ENCODE measurements around the gene MIPOL1.
"Not testable (repeated sequence)": the region's sequence is repeated elsewhere in the genome, so short reads cannot be mapped to it uniquely, and the experiment has no call there.

Gene MIPOL1

DNA sequence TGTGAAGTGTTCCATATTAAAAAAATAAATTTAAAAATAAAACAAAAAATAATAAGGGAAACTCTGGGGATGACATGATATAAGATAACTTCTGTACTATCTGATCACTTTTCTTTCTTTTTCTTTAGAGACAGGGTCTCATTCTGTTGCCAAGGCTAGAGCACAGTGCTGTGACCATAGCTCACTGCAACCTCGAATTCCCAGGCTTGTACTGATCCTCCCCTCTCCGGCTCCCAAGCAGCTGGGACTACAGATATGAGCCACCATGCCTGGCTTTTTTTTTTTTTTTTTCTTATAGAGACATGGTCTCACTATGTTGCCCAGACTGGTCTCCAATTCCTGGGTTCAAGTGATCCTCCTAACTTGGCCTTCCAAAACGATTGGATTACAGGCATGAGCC is 10.4 kb upstream of the MIPOL1 start:
- DNase-seq (ENCODE audit: low read depth): no peak

GRCh38 chr14:37187840-37188577 is 9.7 kb upstream of the MIPOL1 start:
- DNase-seq (ENCODE audit: low read depth): not testable (repeated sequence)

GRCh38 chr14:37189733-37190132 is 8.0 kb upstream of the MIPOL1 start:
- not testable (repeated sequence) for DNase-seq (ENCODE audit: low read depth)

DNA sequence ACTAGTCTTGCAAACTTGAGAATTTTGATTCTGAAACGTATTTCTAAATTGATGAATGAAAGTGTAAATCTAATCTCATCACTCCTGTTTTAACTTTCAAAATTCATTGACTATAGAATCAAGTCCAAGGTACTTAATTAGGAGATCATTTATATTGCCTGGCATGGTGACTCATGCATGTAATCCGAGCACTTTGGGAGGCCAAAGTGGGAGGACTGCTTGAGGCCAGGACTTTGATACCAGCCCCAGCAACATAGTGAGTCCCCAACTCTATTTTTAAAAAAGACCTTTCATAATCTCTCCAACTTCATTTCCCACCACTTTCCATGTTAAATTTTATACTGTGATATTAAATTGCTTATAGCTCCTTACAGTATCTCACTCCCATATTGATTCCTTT is 3.0 kb upstream of the MIPOL1 start:
- no peak for DNase-seq (ENCODE audit: low read depth)

GRCh38 chr14:37195327-37195726 is 2.4 kb upstream of the MIPOL1 start:
- no peak for DNase-seq (ENCODE audit: low read depth)

- no peak for DNase-seq (ENCODE audit: low read depth)
Measured at GRCh38 chr14:37196604-37197420, 925 bp upstream of the MIPOL1 start.

DNA sequence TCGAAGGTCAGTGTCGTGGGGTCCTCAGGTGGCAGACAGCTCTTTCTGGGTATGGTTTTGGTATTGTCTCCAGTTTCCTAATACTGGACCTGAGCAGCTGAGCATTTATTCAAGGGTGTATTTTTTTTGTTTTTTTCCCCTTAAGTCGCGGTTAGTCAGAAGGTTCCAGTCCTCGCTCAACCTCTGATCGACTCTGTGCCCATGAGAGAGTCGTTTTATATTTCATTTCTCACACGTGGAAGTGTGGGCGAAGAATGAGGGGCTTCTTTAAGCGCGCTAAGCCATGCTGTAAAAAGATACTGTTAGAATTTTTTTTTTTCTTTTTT is 499 bp downstream of the MIPOL1 start:
- no peak for DNase-seq (ENCODE audit: low read depth)

GRCh38 chr14:37198907-37199306 is 1.2 kb downstream of the MIPOL1 start:
- no peak for DNase-seq (ENCODE audit: low read depth)

GRCh38 chr14:37201724-37202123 is 4.0 kb downstream of the MIPOL1 start:
- no peak for DNase-seq (ENCODE audit: low read depth)

- no peak for DNase-seq (ENCODE audit: low read depth)
Measured at GRCh38 chr14:37202265-37202664, 4.5 kb downstream of the MIPOL1 start.

DNA sequence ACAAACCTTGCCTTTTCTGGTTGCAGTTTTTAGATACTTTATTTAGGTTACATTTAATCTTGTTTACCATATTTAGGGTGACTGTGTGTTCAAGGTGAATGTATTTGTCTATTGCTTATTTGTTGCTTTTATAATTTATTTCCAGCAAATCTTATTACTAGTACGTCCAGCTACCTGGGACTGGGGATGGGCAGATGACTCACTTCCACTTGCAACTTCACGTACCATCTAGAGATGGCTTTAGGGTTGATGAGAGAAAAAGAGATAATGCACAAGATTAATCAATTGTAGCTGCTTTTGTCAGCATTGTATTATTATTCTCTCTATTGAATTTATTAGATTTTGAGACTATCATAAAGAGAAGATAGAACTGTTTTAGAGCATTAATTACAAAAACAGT is 5.1 kb downstream of the MIPOL1 start:
- no peak for DNase-seq (ENCODE audit: low read depth)

DNA sequence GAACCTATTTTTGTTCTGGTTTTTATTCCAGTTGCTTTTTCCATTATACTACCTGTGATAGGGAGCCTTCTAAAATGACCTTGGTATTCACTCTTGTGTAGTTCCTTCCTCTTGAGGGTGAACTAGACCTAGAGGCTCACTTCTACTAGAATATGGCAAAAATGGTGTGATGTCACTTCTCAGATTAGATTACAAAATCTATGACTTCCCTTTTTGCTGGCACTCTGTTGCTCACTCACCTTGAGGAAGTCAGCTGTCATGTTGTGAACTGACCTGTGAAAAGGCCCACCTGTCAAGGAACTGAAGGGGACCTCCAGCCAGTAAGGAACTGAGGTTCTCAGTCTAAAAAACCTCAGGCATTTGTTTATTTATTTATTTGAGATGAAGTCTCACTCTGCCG is 5.7 kb downstream of the MIPOL1 start:
- no peak for DNase-seq (ENCODE audit: low read depth)

DNA sequence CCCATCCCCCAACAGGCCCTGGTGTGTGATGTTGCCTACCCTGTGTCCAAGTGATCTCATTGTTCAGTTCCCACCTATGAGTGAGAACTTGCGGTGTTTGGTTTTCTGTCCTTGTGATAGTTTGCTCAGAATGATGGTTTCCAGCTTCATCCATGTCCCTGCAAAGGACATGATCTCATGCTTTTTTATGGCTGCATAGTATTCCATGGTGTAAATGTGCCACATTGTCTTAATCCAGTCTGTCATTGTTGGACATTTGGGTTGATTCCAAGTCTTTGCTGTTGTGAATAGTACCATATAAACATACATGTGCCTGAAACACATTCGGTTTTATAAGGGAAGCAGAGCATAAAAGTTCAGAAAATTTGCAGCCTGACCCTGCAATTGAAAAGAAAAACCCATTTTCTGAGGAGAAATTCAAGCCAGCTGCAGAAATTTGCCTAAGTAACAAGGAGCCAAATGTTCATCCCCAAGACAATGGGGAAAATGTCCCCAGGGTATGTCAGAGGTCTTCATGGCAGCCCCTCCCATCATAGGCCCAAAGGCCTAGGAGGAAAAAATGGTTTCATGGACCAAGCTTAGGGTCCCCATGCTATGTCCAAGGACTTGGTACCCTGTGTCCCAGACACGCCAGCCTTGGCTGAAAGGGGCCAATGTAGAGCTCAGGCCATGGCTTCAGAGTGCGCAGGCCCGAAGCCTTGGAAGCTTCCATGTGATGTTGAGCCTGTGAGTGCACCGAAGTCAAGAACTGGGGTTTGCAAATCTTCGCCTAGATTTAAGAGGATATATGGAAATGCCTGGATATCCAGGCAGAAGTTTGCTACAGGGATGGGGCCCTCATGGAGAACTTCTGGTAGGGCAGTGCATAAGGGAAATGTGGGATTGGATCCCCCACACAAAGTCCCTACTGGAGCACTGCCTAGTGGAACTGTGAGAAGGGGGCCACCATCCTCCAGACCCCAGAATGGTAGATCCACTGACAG is 8.2 kb downstream of the MIPOL1 start:
- not testable (repeated sequence) for DNase-seq (ENCODE audit: low read depth)

DNA sequence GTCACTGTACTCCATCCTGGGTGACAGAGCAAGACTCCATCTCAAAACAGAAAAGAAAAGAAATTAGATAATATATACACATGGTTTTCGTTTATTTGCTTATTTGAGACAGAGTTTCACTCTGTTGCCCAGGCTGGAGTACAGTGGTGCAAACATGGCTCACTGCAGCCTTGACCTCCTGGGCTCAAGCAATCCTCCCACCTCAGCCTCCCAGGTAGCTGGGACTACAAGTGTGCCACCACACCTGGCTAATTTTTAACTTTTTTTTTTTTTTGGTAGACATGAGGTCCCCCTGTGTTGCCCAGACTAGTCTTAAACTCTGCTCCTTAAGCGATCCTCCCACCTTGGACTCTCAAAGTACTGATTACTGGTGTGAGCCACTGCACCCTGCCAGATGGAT is 11.9 kb downstream of the MIPOL1 start:
- DNase-seq (ENCODE audit: low read depth): not testable (repeated sequence)

GRCh38 chr14:37210448-37210847 is 12.7 kb downstream of the MIPOL1 start:
- no peak for DNase-seq (ENCODE audit: low read depth)

DNA sequence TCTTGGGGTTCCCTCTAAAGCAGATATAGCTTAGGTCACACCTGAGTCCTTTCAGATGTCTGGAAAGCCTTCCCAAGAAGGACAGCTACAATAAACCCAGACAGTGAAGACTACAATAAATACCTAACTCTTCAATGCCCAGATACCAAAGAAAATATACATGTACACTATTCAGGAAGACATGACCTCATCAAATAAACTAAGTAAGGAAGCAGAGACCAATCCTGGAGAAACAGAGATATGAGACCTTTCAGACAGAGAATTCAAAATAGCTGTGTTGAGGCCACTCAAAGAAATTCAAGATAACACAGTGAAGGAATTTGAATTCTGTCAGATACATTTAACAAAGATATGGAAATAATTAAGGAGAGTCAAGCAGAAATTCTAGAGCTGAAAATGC is 15.3 kb downstream of the MIPOL1 start:
- DNase-seq (ENCODE audit: low read depth): no peak

DNA sequence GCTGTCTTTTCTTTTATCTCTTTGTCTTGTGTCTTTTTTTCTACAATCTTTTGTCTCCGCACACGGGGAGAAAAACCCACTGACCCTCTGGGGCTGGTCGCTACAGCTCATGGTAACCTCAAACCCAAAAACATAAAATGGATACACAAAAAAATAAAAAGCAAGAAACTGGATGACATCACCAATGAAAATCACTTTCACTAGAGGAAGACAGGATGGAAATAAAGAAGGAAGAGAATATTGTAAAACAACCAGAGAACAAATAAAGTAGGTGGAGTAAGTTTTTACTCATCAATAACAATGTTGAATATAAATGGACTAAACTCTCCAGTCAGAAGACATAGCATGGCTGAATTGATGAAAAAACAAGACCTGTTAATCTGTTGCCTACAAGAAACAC is 17.6 kb downstream of the MIPOL1 start:
- DNase-seq (ENCODE audit: low read depth): no peak

DNA sequence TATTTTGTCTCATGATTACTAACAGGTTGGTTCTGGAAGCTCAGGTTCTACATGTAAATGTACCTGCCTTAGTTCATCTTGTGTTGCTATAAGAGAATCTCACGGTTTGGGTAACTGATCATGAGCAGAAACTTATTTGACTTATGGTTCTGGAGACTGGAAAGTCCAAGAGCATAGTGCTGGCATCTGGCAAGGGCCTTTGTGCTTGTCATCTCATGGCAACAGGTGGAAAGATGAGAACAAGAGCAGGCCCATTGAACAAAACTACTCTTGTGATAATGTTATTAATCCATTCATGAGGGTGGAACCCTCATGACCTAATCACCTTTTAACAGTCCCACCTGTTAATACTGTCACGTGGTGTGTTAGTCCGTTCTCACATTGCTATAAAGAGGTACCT is 23.3 kb downstream of the MIPOL1 start:
- DNase-seq (ENCODE audit: low read depth): no peak

GRCh38 chr14:37223947-37224474 is 26.3 kb downstream of the MIPOL1 start:
- no peak for DNase-seq (ENCODE audit: low read depth)

- not testable (repeated sequence) for DNase-seq (ENCODE audit: low read depth)
Measured at GRCh38 chr14:37225668-37226067, 27.9 kb downstream of the MIPOL1 start.

DNA sequence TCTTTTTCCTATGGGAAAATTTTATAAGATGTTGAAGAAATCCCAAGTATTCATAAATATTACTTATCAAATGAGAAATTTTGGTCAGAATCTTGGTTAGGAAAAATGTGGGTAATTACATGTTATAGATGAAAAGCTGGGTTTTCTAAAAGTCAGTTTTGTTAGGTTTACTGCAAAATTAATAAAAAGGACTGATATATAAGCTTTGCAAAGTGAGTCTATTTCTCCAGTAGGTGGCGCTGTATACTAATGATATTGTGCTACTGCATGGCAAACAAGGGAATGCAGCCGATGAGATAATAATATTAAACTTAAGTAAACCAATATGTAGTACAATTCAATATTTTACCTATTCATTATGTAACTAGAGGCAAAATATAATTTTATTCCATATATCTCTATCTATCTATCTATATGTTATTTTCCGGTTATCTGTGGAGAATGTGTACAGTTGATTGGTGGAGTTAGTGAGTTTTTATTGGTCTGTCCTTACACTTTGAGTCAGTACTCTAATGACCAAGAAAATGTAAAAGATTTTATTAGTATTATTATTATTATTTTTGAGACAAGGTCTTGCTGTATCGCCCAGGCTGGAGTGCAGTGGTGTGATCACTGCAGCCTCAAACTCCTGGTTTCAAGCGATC is 32.9 kb downstream of the MIPOL1 start:
- DNase-seq (ENCODE audit: low read depth): no peak

Data from stimulated activated CD8-positive, alpha-beta memory T cell treated with anti-CD3 and anti-CD28 coated beads, Interleukin-7, amount 100 ng/mL, for 24 hours (primary cell).